HepG2 (cell line): ENCODE measurements around the gene KATNA1. TPM values are rescaled to one million over a fixed set of nuclear protein-coding genes. Genes with fewer than 3 reads are reported as not detected.
A peak's percentile ranks its signal among the peaks of the same experiment; 100 is the strongest.

Experiments
- DBP ChIP-seq: sonication (generic); formaldehyde crosslinking; IDR thresholded peaks from 2 replicates; pipeline ENCODE4 v1.4.0; 2020; ENCODE audit warnings: missing genetic modification reagents; ENCODE audit errors: not compliant biosample characterization
- GATAD1 ChIP-seq: IDR thresholded peaks from 2 replicates; pipeline ENCODE4 v1.6.1; 2016; ENCODE audit warnings: missing genetic modification reagents, missing compliant biosample characterization
- HNRNPUL1 ChIP-seq: fragments of 200-400 bp; formaldehyde crosslinking; IDR thresholded peaks from 2 replicates; pipeline ENCODE4 v1.6.1; 2017; ENCODE audit warnings: low read depth, mild to moderate bottlenecking, low read length, moderate library complexity
- LRRFIP1 ChIP-seq: sonication (generic); formaldehyde crosslinking; conservative IDR thresholded peaks from 2 replicates; pipeline ENCODE4 v1.4.0; 2020; ENCODE audit warnings: missing genetic modification reagents
- NFKBIZ ChIP-seq: IDR thresholded peaks from 2 replicates; pipeline ENCODE4 v1.6.1; 2018; ENCODE audit warnings: missing genetic modification reagents, missing compliant biosample characterization
- REXO4 ChIP-seq: sonication (generic); formaldehyde crosslinking; IDR thresholded peaks from 2 replicates; pipeline ENCODE4 v1.8.0; 2022; ENCODE audit warnings: missing genetic modification reagents, mild to moderate bottlenecking, borderline replicate concordance
- SRSF4 ChIP-seq: fragments of 200-400 bp; formaldehyde crosslinking; IDR thresholded peaks from one replicate; pipeline ENCODE4 v1.6.1; 2018; ENCODE audit warnings: mild to moderate bottlenecking, low read depth, low read length, moderate library complexity; ENCODE audit not compliant: poor library complexity, severe bottlenecking
- THAP11 ChIP-seq: IDR thresholded peaks from 2 replicates; pipeline ENCODE4 v1.6.1; 2016; ENCODE audit warnings: missing biosample characterization, missing genetic modification reagents
- ZNF280B ChIP-seq: sonication (generic); formaldehyde crosslinking; IDR thresholded peaks from 2 replicates; pipeline ENCODE4 v1.5.0; 2020; ENCODE audit warnings: missing genetic modification reagents, mild to moderate bottlenecking, borderline replicate concordance
- ZNF350 ChIP-seq: sonication (generic); formaldehyde crosslinking; IDR thresholded peaks from 2 replicates; pipeline ENCODE4 v1.4.0; 2020; ENCODE audit warnings: mild to moderate bottlenecking, low read depth, missing genetic modification reagents, borderline replicate concordance
- ZNF546 ChIP-seq: sonication (generic); formaldehyde crosslinking; conservative IDR thresholded peaks from 2 replicates; pipeline ENCODE4 v1.8.1; 2023; ENCODE audit warnings: mild to moderate bottlenecking, missing genetic modification reagents
- ZNF652 ChIP-seq: IDR thresholded peaks from 2 replicates; pipeline ENCODE4 v1.6.1; 2016; ENCODE audit warnings: low read depth, borderline replicate concordance
- ZNF674 ChIP-seq: sonication (generic); formaldehyde crosslinking; IDR thresholded peaks from 2 replicates; pipeline ENCODE4 v1.5.0; 2020; ENCODE audit warnings: low read depth, mild to moderate bottlenecking, missing genetic modification reagents
- polyA plus RNA-seq, 8 experiments: library from polyadenylated mRNA; depleted of rRNA in 3 of 8; stranded (reverse) in 7 of 8; unstranded in 1 of 8; fragments of >200 nt; fragmentation: Illumina TruSeq in 4 of 8; extraction: Trizol in 4 of 8; gene quantifications; 2 replicates each; pipeline versions ENCODE4 v1.2.1 to v1.2.3, GENCODE V29; 2011 to 2016; ENCODE audit warnings: low read depth in 4 of 8, missing spikeins in 1 of 8, mixed read lengths in 1 of 8; ENCODE audit not compliant: insufficient read depth in 1 of 8
- total RNA-seq, 5 experiments: library from RNA; depleted of rRNA; stranded (reverse); fragments of >200 nt; fragmentation: Illumina TruSeq; extraction: Trizol; gene quantifications; 2 replicates each; pipeline ENCODE4 v1.2.3, GENCODE V29; 2016; ENCODE audit warnings: low read depth in 1 of 5
- TF ChIP-seq, protein P1 (sequence below): sonication (generic); formaldehyde crosslinking; IDR thresholded peaks from 2 replicates; pipeline ENCODE4 v1.5.0; 2020; ENCODE audit warnings: mild to moderate bottlenecking, missing genetic modification reagents, moderate library complexity
- TF ChIP-seq, protein P2 (sequence below): sonication (generic); formaldehyde crosslinking; IDR thresholded peaks from 2 replicates; pipeline ENCODE4 v1.5.1; 2020; ENCODE audit warnings: missing genetic modification reagents, mild to moderate bottlenecking, borderline replicate concordance
- TF ChIP-seq, protein P3 (sequence below): sonication (generic); formaldehyde crosslinking; IDR thresholded peaks from 2 replicates; pipeline ENCODE4 v1.5.1; 2020; ENCODE audit warnings: mild to moderate bottlenecking, missing genetic modification reagents, moderate library complexity

KATNA1 gene
- total and polyA plus RNA-seq, 2 of the 13 experiments (the other 11 are each of a cell fraction or from before 2014, with no cell fraction given): 14.8 to 25.3 TPM

GRCh38 chr6:149648148-149649145 lies at the start of gene KATNA1 (continued):
- TF ChIP-seq ZNF350 (CRISPR knock-in tag) (peak; percentile 97), ZNF652 (CRISPR knock-in tag) (no peak), HNRNPUL1 (0 out of 2 replicates have a peak, but pooled peaks have one; percentile 57), ZNF546 (CRISPR knock-in tag) (peak; percentile 99), GATAD1 (CRISPR knock-in tag) (peak; percentile 88), LRRFIP1 (CRISPR knock-in tag) (no peak; the same call in 1 of the 2 replicates), REXO4 (CRISPR knock-in tag) (peak; percentile 84; the same call in 1 of the 2 replicates), ZNF674 (CRISPR knock-in tag) (peak; percentile 99; the same call in 1 of the 2 replicates), ZNF280B (CRISPR knock-in tag) (peak; percentile 99), THAP11 (CRISPR knock-in tag) (peak; percentile 92), DBP (CRISPR knock-in tag) (peak; percentile 96), SRSF4 (no peak), NFKBIZ (CRISPR knock-in tag) (peak; percentile 97)
- TF ChIP-seq, protein P1, sequence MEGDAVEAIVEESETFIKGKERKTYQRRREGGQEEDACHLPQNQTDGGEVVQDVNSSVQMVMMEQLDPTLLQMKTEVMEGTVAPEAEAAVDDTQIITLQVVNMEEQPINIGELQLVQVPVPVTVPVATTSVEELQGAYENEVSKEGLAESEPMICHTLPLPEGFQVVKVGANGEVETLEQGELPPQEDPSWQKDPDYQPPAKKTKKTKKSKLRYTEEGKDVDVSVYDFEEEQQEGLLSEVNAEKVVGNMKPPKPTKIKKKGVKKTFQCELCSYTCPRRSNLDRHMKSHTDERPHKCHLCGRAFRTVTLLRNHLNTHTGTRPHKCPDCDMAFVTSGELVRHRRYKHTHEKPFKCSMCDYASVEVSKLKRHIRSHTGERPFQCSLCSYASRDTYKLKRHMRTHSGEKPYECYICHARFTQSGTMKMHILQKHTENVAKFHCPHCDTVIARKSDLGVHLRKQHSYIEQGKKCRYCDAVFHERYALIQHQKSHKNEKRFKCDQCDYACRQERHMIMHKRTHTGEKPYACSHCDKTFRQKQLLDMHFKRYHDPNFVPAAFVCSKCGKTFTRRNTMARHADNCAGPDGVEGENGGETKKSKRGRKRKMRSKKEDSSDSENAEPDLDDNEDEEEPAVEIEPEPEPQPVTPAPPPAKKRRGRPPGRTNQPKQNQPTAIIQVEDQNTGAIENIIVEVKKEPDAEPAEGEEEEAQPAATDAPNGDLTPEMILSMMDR: peak; percentile 68
- TF ChIP-seq, protein P2, sequence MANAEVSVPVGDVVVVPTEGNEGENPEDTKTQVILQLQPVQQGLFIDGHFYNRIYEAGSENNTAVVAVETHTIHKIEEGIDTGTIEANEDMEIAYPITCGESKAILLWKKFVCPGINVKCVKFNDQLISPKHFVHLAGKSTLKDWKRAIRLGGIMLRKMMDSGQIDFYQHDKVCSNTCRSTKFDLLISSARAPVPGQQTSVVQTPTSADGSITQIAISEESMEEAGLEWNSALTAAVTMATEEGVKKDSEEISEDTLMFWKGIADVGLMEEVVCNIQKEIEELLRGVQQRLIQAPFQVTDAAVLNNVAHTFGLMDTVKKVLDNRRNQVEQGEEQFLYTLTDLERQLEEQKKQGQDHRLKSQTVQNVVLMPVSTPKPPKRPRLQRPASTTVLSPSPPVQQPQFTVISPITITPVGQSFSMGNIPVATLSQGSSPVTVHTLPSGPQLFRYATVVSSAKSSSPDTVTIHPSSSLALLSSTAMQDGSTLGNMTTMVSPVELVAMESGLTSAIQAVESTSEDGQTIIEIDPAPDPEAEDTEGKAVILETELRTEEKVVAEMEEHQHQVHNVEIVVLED: peak; percentile 96
- TF ChIP-seq, protein P3, sequence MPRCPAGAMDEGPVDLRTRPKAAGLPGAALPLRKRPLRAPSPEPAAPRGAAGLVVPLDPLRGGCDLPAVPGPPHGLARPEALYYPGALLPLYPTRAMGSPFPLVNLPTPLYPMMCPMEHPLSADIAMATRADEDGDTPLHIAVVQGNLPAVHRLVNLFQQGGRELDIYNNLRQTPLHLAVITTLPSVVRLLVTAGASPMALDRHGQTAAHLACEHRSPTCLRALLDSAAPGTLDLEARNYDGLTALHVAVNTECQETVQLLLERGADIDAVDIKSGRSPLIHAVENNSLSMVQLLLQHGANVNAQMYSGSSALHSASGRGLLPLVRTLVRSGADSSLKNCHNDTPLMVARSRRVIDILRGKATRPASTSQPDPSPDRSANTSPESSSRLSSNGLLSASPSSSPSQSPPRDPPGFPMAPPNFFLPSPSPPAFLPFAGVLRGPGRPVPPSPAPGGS (CRISPR knock-in tag): peak; percentile 100
